Measurements from ENCODE around the gene SLC5A4.

The SLC5A4 gene

GRCh38 chr22:32233091-32233490, 22.1 kb downstream of the SLC5A4 start:
- DNase-seq (ENCODE audit: low read depth, low spot score), result no peak

- DNase-seq (ENCODE audit: low read depth, low spot score), result no peak
These were observed 22.8 kb downstream of the SLC5A4 start for GRCh38 chr22:32232191-32232830.

- no peak for DNase-seq (ENCODE audit: low read depth, low spot score)
These were observed 28.6 kb downstream of the SLC5A4 start for GRCh38 chr22:32226326-32227104.

GRCh38 chr22:32222991-32223390, 32.2 kb downstream of the SLC5A4 start:
- DNase-seq (ENCODE audit: low read depth, low spot score), result no peak

DNA sequence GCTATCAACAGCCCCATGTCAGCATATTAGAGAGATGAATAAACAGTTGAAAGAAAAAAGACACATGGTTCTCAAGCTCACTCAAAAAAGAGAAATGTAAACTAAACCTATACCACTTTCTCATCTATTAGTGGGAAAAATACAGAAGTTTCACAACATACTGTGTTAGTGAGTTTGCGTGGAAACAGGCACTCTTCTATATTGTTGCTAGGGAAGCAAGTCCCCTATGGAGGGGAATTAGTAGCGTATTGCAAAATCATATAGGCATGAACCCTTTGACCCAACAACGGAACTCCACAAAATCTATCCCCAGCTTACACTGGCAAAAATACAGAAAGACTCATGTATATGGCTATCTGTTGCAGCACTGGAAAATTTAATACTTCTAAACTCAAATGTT, 36.1 kb downstream of the SLC5A4 start:
- DNase-seq (ENCODE audit: low read depth, low spot score), result no peak

GRCh38 chr22:32218470-32218869, 36.7 kb downstream of the SLC5A4 start:
- no peak for DNase-seq (ENCODE audit: low read depth, low spot score)

GRCh38 chr22:32217465-32217864, 37.7 kb downstream of the SLC5A4 start:
- DNase-seq (ENCODE audit: low read depth, low spot score), result no peak

- DNase-seq (ENCODE audit: low read depth, low spot score), result no peak
These were observed 38.2 kb downstream of the SLC5A4 start for GRCh38 chr22:32216911-32217310.

DNA sequence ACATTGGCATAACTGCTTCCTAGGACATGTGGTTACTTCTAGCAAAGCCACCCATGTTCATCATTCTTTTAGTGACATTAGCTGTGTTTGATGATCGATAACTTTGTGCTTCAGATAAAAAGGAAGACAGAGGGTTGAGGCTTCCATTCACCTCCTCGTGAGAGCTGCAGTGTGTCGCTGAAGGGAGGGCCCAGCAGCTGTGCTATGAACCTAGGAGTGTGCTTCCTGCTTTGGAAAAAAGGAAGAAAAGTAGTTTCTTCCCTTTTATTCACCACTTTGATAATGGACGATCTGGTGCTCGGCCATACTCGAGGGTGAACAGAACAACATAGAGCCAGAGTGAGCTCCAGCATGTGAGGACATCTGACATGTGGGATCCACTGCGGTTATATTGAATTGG, 44.1 kb downstream of the SLC5A4 start:
- no peak for DNase-seq (ENCODE audit: low read depth, low spot score)

DNA sequence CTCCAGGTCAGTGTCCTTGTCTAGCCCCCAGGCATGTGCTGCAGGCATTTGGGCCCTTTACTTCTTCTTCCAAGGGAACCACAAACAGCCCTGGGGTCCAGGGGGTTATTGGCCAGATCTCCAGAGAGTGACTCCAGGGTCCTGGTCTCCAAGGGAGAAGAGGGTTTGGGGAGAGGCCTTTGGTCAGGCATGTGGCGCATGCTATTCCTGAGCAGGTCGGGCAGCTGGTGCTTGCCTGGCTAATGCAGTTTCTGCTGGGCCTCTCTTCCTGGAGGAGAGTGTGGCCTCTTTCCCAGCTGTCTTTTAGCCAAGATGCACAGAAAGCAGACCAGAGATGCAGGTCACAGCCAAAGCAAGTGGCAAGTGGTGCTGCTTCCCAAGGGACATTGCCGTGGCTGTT, 46.5 kb downstream of the SLC5A4 start:
- DNase-seq (ENCODE audit: low read depth, low spot score), result no peak

- DNase-seq (ENCODE audit: low read depth, low spot score), result no peak
These were observed 47.1 kb downstream of the SLC5A4 start for GRCh38 chr22:32207971-32208480.

DNA sequence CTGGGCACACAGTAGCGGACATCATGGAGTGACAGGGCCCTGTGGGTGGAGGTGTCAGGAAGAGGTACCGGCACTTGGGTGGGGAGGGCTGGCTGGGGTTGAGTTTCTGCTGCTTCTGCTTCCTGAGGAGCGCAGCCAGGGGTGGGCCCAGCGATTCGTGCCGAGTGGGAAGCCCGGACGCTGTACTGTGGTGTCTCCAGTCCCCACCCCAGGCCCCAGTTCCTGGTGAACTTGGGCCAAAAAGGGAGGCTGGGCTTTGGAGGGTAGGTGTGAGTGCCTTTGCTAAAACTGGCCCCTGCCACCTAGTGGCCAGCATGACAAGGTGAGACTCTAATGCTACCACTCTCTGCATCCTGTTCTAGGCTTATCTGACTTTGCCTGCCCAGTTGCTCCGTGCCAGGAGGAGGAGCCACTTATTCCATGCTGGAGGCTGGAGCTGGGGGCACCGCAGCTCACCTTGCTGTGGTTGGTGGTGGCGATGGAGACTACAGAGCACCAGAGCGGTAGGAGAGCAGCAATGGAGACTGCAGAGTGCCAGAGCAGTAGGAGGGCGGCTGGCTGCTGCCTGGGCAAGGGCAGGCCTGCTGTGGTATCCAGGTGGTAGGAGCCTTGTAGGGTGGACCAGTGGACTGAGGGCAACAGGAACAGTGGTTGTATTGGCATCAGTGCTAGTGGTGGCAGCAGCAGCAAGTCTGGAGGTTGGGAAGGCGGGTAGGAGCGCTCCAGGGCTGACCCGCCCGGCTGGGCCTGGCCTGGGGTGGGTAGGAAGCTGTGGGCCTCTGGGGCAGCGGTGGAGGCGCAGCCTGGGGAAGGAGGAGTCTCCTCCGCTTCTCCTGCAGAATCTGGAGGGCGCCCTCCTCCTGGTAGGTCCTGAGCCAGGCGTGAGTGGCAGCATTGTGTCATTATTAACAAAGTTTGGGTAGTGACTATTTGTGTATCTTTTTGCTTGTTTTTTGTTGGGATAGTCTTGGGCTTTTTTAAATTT, 48.1 kb downstream of the SLC5A4 start:
- DNase-seq (ENCODE audit: low read depth, low spot score), result no peak

DNA sequence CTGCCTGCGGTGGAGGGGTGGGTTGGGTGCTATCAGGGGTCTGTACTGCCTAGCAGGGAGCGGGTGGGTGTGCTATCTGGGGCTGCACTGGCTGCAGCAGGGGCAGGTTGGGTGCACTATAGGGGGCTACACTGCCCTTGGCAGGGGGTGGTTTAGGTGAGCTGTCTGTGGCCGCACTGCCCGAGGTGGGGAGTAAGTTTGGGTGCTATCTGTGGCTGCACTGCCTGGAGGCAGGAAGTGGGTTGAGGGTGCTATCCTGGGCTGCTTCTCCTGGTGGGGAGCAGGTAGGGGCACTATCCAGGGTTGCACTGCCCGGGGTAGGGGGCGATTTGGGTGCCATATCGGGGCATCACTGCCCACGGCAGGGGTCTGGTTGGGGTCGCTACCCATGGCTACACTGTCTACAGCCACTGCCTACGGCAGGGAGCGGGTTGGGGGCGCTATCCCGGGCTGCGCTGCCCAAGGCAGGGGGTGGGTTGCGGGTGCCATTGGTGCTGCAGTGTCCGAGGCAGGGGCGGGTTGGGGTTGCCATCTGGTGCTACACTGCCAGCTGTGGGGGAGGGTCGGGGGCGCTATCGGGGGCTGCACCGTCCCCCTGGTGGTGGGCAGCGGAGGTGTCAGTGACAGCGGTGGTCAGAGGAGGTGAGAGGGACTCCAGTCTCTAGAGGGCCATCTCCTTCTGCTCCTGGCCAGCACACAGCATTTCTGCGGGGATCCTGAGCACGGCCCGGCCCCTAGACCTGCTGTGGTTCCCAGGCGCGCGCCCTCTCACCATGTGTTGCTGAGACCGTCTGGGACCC, 49.0 kb downstream of the SLC5A4 start:
- no peak for DNase-seq (ENCODE audit: low read depth, low spot score)

GRCh38 chr22:32204856-32205722, 50.1 kb downstream of the SLC5A4 start, which contains the start of gene RFPL2:
RFPL2 (minus strand) TSS chr22:32205073; CDS start chr22:32202451, 2,622 bp downstream.
- DNase-seq (ENCODE audit: low read depth, low spot score), result no peak

DNA sequence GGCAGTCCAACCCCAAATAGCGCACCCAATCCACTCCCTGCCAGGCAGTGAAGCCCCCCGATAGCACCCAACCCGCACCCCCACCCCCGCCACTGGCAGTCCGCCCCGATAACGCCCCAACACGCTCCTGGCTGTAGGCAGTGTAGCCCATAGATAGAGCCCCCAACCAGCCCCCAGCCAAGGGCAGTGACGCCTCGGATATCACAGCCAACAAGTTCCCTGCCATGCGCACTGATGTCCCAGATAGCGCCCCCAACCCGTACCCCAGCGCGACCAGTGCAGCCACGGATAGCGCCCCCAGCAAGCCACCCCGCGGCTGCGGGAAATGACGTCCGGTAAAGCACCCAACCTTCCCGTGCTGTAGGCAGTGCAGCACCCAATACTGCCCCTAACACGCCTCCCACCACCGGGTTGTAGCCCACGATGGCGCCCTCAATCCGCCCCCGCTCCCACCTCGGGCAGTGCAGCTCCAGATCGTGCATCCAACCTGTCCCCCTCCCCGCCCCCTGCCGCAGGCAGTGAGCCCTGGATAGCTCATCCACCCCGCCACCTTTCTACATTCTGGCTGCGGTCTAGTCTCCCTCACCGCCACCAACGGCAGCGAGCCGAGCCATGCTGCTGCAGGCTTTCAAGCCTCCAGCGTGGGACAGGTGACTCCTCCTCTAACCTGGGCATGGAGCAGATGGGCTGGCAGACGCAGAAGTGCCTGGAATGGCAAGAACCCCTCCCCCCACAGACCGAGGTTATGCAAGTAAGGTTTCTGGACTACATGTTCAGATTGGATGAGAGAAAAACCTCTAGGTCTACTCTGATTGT, 50.9 kb downstream of the SLC5A4 start:
- DNase-seq (ENCODE audit: low read depth, low spot score), result no peak

DNA sequence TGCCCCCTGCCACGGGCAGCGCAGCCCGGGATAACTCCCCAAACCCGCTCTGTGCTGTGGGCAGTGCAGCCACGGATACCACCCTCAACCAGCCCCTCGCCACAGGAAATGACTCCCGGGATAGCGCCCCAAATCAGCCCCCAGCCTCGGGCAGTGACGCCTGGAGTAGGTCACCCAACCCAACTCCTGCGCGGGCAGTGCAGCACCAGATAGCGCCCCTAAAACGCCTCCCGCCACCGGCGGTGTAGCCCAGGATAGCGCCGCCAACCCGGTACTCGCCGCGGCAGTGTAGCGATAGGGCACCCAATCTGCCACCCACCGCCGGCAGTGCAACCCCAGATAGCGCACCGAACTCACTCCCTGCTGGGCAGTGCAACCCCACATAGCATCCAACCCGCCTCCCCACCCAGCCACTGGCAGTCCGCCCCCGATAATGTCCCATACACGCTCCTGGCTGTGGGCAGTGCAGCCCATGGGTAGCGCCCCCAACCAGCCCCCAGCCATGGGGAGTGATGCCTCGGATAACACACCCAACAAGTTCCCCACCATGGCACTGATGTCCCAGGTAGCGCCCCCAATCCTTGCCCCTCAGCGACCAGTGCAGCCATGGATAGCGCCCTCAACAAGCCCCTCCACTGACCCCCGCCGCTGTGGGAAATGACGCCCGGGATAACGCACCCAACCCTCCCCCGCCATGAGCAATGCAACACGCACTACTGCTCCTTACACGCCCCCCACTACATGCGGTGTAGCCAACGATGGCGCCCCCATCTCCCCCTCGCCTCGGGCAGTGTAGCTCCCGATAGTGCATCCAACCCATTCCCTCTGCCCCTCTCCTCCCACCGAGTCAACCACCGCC, 51.7 kb downstream of the SLC5A4 start:
- no peak for DNase-seq (ENCODE audit: low read depth, low spot score)

GRCh38 chr22:32202539-32203180, 52.5 kb downstream of the SLC5A4 start:
- no peak for DNase-seq (ENCODE audit: low read depth, low spot score)

- no peak for DNase-seq (ENCODE audit: low read depth, low spot score)
These were observed 53.0 kb downstream of the SLC5A4 start for GRCh38 chr22:32202161-32202538.
